Measurements from ENCODE around the gene XRCC3. TPM values are rescaled to one million over a fixed set of nuclear protein-coding genes. Genes with fewer than 3 reads are reported as not detected.

The XRCC3 gene
- total RNA-seq, 4 donors from 2014 or later: 0.59 to 14.4 (median 5.2) TPM

- peak overlapping the region; percentile 67 to 68 for H3K27ac ChIP-seq
- H3K4me1 ChIP-seq: peaks cover 0 to 3% of the 10 kb centered on the region in 2 donors
These were observed 8.5 kb downstream of the XRCC3 start for GRCh38 chr14:103706551-103707328.

GRCh38 chr14:103705504-103706284 is 9.6 kb downstream of the XRCC3 start:
- Histone ChIP-seq H3K27ac (peak overlapping the region; percentile 67 to 68), H3K4me1 (peaks cover 0 to 3% of the 10 kb centered on the region in 2 donors), H3K36me3 (no peaks in the 10 kb centered on the region), H3K9me3 (no peaks in the 10 kb centered on the region), H3K4me3 (no peak overlapping the region), H3K27me3 (no peaks in the 10 kb centered on the region)
- DNase-seq: no peak
- TF ChIP-seq CTCF (IDR thresholded peaks at IDR 0.05) (no peak), POLR2A (IDR thresholded peaks at IDR 0.05) (no peak)
- intact Hi-C loops (cut with DNase I; ENCODE audit: low total_unique reads): no loop called here

More at GRCh38 chr14:103706551-103707328, 8.5 kb downstream of the XRCC3 start:
- TF ChIP-seq CTCF (IDR thresholded peaks at IDR 0.05) (no peak), POLR2A (IDR thresholded peaks at IDR 0.05) (no peak)
- no peak for DNase-seq
- no peaks in the 10 kb centered on the region for H3K27me3 ChIP-seq
- no peaks in the 10 kb centered on the region for H3K36me3 ChIP-seq
- no peak overlapping the region for H3K4me3 ChIP-seq
- H3K9me3 ChIP-seq: no peaks in the 10 kb centered on the region
- intact Hi-C loops (cut with DNase I; ENCODE audit: low total_unique reads): no loop called here

DNA sequence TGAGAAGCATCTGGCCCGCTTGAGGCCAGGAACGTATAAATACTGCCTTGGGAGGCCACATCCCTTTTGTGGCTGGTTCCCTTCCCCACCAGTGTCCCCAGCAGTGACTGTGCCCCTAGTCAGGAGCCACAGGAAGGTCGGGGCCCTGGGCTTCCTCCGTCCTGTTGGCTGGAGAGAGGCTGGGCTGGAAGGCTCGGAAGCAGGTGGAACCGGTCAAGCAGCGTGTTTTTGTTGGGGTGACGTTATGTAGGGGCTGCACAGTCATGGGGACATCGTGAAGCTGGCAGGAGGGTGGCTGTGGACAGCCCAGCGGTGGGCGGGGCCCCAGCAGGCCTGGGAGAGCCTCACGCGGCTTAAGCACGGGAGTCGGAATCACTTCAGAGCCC is 10.1 kb downstream of the XRCC3 start:
- H3K36me3 ChIP-seq: no peaks in the 10 kb centered on the region
- no peaks in the 10 kb centered on the region for H3K27me3 ChIP-seq
- no peak overlapping the region for H3K4me3 ChIP-seq
- peak; percentile 61 to 72 for DNase-seq
- TF ChIP-seq POLR2A (IDR thresholded peaks at IDR 0.05) (no peak), CTCF (IDR thresholded peaks at IDR 0.05) (no peak)
- intact Hi-C loops (cut with DNase I; ENCODE audit: low total_unique reads): no loop called here
- peaks cover 0 to 3% of the 10 kb centered on the region in 2 donors for H3K4me1 ChIP-seq
- no peaks in the 10 kb centered on the region for H3K9me3 ChIP-seq
- peak overlapping the region; percentile 67 to 68 for H3K27ac ChIP-seq

GRCh38 chr14:103704708-103705107 is 10.5 kb downstream of the XRCC3 start:
- no peaks in the 10 kb centered on the region for H3K36me3 ChIP-seq
- H3K27me3 ChIP-seq: no peaks in the 10 kb centered on the region
- no peak overlapping the region for H3K4me3 ChIP-seq
- no peaks in the 10 kb centered on the region for H3K9me3 ChIP-seq
- no peak for DNase-seq
- TF ChIP-seq CTCF (IDR thresholded peaks at IDR 0.05) (no peak), POLR2A (IDR thresholded peaks at IDR 0.05) (no peak)
- peaks cover 0 to 3% of the 10 kb centered on the region in 2 donors for H3K4me1 ChIP-seq
- peak overlapping the region; percentile 67 to 68 for H3K27ac ChIP-seq
- intact Hi-C loops (cut with DNase I; ENCODE audit: low total_unique reads): no loop called here
